SJSA1 (cell line): ENCODE results near the gene EEPD1. TPM values are rescaled to one million over a fixed set of nuclear protein-coding genes. Genes with fewer than 3 reads are reported as not detected.

Experiments
- DNase-seq, 2 experiments: peaks; one replicate each; pipeline ENCODE4 v3.0.0-alpha.2; 2015 to 2020; ENCODE audit warnings: low spot score in 2 of 2, low read depth in 1 of 2
- H3K27ac ChIP-seq: fragments of 250-450 bp; sonication (Bioruptor Pico); 2 replicates; pipeline ENCODE4 v1.5.1; 2020; ENCODE audit warnings: mild to moderate bottlenecking, moderate library complexity
- H3K27me3 ChIP-seq: fragments of 250-450 bp; sonication (Bioruptor Pico); replicated peaks from 2 replicates; pipeline ENCODE4 v1.5.1; 2020; ENCODE audit warnings: mild to moderate bottlenecking, moderate library complexity
- H3K36me3 ChIP-seq: fragments of 250-450 bp; sonication (Bioruptor Pico); 2 replicates; pipeline ENCODE4 v1.5.1; 2020; ENCODE audit warnings: mild to moderate bottlenecking
- H3K4me1 ChIP-seq: fragments of 250-450 bp; sonication (Bioruptor Pico); replicated peaks from 2 replicates; pipeline ENCODE4 v1.6.1; 2021; ENCODE audit warnings: mild to moderate bottlenecking
- H3K4me3 ChIP-seq: fragments of 250-450 bp; sonication (Bioruptor Pico); 2 replicates; pipeline ENCODE4 v1.5.1; 2020; ENCODE audit warnings: mild to moderate bottlenecking
- H3K9me3 ChIP-seq: fragments of 250-450 bp; sonication (Bioruptor Pico); replicated peaks from 2 replicates; pipeline ENCODE4 v1.5.1; 2020; ENCODE audit warnings: mild to moderate bottlenecking
- total RNA-seq: library from RNA; depleted of rRNA; stranded (reverse); fragments of >200 nt; shearing (Covaris generic); gene quantifications from 2 replicates; pipeline ENCODE4 v1.2.3, GENCODE V29; 2014

The EEPD1 gene
- total RNA-seq, 1 experiment from 2014 or later: 12.4 TPM

DNA sequence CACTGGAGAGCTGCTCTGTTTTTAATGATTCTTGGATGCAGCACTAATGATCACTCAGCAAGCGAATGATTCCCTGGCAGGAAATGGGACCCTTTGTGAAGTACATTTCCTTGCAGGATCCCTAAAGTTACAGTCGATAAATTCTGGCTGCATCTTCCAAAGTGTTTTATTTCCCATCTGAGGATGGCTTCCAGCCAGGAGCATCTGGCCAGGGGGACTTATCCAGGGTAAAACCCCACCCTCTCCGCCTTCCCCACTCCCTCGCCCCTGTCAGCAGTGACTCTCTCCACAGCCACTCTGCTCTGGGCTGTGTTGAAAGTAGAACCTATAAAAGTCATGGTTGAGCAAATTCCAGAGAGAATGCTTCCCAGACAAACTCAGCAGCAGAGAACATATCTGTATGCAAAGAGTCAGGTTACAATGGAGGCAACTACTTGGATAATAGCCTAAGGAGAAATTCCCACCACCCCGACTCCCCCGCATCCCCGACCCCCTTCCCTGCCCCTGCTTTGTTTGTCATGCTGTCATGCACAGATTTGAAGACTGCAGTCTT, 125.6 kb downstream of the EEPD1 start:
- H3K9me3 ChIP-seq: no peaks in the 10 kb centered on the region
- H3K4me3 ChIP-seq: no peak overlapping the region
- H3K36me3 ChIP-seq: no peaks in the 10 kb centered on the region
- H3K27ac ChIP-seq: no peak overlapping the region
- peak in 1 of 2 experiments; percentile 9 for DNase-seq
- no peaks in the 10 kb centered on the region for H3K27me3 ChIP-seq
- peaks cover 48% of the 10 kb centered on the region for H3K4me1 ChIP-seq

DNA sequence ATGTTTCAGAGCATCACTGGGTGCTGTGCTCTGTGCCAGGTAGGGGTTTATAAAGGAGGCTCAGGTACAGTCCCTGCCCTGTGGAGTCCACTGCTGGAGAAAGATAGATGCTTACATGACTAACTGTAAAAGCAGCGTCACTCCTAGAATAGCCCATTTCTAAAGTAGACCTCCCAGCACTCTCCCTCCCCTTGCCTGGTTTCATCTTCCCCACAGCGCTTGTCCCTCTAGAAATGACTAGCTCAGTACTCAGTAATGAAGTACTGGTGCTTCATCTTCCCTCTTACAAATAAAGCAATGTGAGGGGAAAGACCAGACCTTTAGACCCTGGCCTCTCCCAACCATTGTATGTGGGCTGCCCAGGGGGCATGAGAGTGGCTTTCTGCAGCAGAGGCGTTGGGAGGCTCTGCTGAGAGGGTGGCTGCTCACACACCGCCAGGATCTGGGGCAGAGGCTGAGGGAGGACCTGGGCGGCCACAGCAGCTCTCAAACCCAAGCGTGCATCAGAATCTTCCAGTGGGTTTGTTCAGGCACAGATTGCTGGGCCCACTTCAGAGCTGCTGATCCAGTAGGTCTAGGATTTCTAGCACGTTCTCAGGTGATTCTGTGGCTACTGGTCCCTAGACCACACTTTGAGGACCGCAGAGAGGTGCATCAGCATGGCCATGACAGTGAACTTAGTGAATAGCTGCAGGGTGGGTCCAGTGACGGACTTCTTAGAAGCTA, 126.3 kb downstream of the EEPD1 start:
- no peaks in the 10 kb centered on the region for H3K27me3 ChIP-seq
- H3K4me3 ChIP-seq: no peak overlapping the region
- H3K4me1 ChIP-seq: peaks cover 48% of the 10 kb centered on the region
- H3K27ac ChIP-seq: no peak overlapping the region
- DNase-seq: peak in 1 of 2 experiments; percentile 44
- H3K9me3 ChIP-seq: no peaks in the 10 kb centered on the region
- H3K36me3 ChIP-seq: no peaks in the 10 kb centered on the region

DNA sequence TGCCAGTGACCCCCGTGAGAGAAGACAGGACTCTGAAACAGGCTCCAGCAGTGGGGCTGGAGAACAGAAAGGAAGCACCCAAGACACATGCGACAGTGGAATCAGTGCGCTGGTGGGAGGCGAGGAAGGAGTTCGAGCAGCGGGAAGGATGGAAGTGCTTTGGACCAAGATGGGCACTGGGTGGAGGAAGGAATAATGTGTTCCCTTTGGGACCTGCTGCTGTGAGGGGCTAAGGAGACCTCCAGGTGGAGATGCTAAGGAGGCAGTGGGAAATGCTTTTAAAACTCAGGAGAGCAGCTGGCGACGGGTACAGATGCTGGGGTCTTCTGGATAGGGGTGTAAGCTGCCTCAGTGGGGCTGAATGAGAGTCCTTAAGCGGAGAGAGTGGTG, 126.9 kb downstream of the EEPD1 start:
- no peak for DNase-seq
- Histone ChIP-seq H3K4me3 (no peak overlapping the region), H3K4me1 (peaks cover 48% of the 10 kb centered on the region), H3K27ac (no peak overlapping the region), H3K36me3 (no peaks in the 10 kb centered on the region), H3K27me3 (no peaks in the 10 kb centered on the region), H3K9me3 (no peaks in the 10 kb centered on the region)

DNA sequence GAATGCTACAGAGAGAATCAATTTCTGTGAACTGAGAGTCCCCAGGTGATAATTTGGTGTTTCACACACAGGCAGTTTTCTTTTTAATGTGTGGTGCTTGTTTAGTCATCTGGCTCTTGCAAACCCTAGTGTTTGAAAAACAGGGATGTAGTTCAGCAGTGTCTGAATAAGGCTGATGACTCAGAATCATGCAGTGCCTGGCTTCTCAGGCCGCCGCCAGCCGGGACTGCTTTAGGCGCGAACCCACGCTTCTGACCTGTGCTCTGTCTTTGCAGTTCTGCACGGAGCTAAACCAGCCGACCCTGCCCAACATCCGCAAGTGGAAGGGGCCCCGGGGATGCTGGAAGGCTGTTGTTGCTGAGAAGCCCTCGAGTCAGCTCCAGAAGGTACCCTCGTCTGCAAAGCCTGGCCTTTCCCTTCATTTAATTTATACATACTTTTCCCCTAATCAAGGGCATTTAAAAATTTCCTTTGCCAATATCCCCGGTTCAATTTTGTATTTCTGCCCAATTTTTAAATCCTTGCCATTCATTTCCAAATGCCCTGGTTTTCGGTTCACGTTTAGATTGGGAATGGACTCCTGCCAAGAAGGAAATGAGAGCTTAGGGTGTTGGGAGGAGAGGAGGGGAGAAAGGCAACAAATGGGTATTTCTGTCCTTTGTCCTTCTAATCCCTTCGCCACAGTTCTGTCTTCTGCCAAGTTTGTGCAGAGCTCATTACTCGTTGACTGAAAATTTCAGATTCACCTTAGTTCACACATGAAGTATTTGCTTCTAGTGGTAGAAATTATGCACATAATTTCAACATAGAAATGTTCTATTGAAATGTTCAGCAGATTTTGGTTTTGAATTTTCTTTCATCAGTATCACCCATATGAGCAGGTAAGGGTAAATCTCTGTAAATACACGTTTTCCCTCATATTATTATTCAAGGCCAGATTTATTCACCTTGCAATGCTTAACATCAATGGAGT, 128.1 kb downstream of the EEPD1 start:
- H3K27ac ChIP-seq: peak overlapping the region; percentile 46
- DNase-seq: peak; percentile 57 to 76
- H3K36me3 ChIP-seq: no peaks in the 10 kb centered on the region
- H3K4me3 ChIP-seq: peak overlapping the region; percentile 3; the same call in 1 of the 2 replicates
- no peaks in the 10 kb centered on the region for H3K9me3 ChIP-seq
- peaks cover 48% of the 10 kb centered on the region for H3K4me1 ChIP-seq
- H3K27me3 ChIP-seq: no peaks in the 10 kb centered on the region

DNA sequence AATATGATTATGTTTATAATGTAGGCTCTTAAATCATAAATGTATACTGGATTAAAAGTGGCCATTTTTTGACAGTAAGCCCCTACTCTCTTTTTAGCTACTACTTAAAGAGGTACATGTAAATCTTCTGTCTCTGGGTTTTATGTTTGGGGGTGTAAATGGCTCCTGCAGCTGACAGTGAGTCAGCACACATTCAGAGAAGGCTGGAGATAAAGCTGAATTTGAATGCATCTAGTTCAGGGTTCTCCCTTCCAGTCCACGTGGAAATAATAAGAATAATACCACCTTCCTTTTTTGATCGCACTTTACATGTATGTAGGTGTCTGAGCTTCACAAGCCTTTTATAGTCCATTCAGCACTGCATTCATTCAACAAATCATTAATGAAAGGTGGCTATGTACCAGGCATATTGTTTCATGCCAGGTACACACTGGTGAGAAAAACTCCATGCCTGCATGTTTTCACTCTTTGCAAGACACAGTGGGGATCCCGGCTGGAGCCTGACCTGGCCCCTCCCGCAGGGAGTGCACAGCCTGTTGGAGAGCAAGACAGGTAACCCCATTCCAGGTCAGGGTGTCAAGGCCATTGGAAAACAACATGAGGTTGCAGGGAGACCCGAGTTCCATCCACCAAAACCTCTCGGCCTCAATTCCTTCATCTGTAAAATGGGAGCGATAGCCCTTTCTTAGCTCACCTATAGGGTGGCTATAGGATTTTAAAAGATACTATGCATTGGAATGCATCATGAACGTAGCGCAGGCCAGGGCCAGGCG, 129.1 kb downstream of the EEPD1 start:
- Histone ChIP-seq H3K27ac (no peak overlapping the region), H3K36me3 (no peaks in the 10 kb centered on the region), H3K27me3 (no peaks in the 10 kb centered on the region), H3K4me1 (peaks cover 38% of the 10 kb centered on the region), H3K9me3 (no peaks in the 10 kb centered on the region), H3K4me3 (no peak overlapping the region)
- DNase-seq: no peak

DNA sequence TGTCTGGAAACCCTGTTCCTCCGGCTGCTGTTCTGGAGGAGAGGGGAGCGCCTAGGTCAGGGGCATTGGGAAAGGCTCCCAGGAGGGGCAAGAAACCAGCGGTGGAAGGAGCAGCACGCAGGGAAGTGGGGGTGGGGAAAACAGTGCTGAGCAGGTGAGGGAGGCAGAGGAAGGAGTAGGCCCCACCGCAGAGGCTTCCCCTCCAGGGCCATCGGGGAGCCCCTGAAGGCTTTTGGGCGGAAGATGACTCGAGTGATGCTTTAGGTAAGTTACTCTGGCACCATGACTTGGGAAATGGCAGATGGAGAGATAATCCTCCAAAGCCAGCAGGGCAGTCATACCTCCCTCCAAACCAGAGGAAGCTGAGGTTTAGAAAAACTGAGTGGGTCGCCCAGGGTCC, 130.1 kb downstream of the EEPD1 start:
- H3K36me3 ChIP-seq: 0 out of 2 replicates have a peak, but pooled peaks cover 2% of the 10 kb centered on the region
- H3K4me1 ChIP-seq: peaks cover 45% of the 10 kb centered on the region
- no peak for DNase-seq
- no peak overlapping the region for H3K27ac ChIP-seq
- H3K9me3 ChIP-seq: no peaks in the 10 kb centered on the region
- no peak overlapping the region for H3K4me3 ChIP-seq
- no peaks in the 10 kb centered on the region for H3K27me3 ChIP-seq

DNA sequence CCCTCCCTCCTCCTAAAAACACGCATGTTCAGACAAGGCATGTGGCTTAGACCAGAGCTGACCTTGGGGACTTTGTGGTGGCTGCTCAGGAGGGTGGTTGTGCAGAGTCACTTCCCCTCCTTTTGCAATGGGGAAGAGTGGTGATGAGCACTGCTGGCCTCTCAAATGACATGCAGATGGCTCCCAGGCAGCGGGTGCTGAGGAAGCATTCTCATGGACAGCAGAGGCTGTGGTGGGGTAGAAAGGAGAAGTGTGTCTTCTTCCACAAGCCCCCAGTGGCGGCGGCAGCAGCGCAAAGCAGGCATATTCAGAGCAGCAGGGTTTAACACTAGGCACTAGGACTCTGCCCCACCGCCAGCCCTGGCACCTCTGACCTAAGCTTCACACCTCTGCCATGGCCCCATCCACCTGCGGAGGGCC, 130.7 kb downstream of the EEPD1 start:
- Histone ChIP-seq H3K9me3 (no peaks in the 10 kb centered on the region), H3K27me3 (no peaks in the 10 kb centered on the region), H3K4me1 (peaks cover 41% of the 10 kb centered on the region), H3K36me3 (0 out of 2 replicates have a peak, but pooled peaks cover 3% of the 10 kb centered on the region), H3K27ac (no peak overlapping the region), H3K4me3 (no peak overlapping the region)
- DNase-seq: no peak

DNA sequence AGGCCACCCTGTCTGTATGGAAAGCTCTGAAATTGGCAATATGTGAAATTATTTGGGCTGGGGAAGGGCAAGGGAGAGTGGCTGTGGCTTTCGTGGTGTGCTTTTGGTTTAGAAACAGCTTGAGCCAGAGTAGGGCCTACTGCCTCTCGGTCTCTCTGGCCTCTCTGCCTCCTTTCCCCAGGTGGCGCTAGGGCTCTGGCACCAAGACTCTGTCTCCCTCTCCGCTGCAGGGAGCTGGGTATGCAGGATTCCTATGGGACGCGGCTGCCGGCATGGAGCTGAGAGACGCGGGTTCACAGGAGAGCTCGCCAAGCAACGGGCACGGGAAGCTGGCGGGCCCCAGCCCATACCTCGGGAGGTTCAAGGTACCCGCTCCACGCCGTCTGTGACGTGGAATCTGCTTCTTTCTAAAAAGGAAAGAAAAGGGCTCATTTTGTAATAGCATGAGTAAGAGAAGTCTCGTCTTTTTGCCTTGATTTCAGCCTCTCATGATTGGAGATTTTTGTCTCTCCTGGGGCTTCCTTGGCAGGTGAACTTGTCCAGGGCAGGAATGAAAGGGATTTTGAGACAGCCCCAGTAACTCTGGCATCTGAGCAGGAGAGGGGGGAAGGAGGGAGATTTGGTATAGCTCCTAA, 131.5 kb downstream of the EEPD1 start:
- H3K27ac ChIP-seq: no peak overlapping the region

DNA sequence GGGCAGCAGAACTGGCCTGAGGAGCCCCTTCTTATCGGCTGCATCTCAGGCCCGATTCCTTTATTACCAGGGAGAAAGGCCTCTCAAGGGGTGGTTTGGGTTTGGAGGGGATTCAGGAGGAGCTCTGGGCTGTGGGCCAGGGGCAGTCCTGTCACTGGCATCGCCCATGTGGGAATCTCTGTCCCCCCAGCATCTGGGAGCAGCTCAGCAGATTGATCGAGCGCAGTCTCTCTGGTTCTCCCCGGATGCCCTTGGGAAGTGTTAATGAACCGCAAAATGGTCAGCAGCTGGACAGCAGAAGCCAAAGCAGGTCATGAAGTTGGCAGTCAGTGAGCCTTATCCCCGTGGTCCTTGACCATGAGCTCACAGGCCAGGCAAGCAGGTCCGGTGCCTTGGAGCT, 132.2 kb downstream of the EEPD1 start:
- Histone ChIP-seq H3K36me3 (0 out of 2 replicates have a peak, but pooled peaks cover 3% of the 10 kb centered on the region), H3K9me3 (no peaks in the 10 kb centered on the region)

More for the DNA sequence above, 131.5 kb downstream of the EEPD1 start:
- Histone ChIP-seq H3K4me1 (peaks cover 34% of the 10 kb centered on the region), H3K27me3 (no peaks in the 10 kb centered on the region), H3K9me3 (no peaks in the 10 kb centered on the region), H3K4me3 (no peak overlapping the region), H3K36me3 (0 out of 2 replicates have a peak, but pooled peaks cover 3% of the 10 kb centered on the region)
- DNase-seq: no peak

DNA sequence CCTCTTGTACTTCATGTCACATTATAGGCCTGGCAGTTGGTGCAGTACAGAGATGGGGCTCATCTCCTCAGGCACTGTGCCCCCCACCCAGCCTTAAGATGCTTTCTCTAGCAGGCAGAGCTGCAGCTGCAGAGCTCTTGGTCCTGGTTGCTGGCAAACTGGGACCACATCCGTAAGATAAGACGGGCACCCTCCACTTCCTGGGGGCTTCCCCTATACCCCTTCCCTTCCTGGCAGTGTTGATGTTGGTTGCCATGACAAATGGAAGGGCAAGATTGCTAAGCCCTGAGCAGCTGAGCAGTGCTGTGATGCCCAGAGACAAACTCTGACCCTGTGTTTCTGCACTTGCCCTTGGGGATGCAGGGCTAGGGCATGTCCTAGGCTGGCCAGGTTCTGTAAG, 133.2 kb downstream of the EEPD1 start:
- Histone ChIP-seq H3K9me3 (no peaks in the 10 kb centered on the region), H3K27ac (no peak overlapping the region), H3K27me3 (no peaks in the 10 kb centered on the region), H3K36me3 (0 out of 2 replicates have a peak, but pooled peaks cover 6% of the 10 kb centered on the region), H3K4me3 (no peak overlapping the region), H3K4me1 (peaks cover 20% of the 10 kb centered on the region)
- DNase-seq: no peak

More for the DNA sequence above, 132.2 kb downstream of the EEPD1 start:
- Histone ChIP-seq H3K27me3 (no peaks in the 10 kb centered on the region), H3K4me1 (peaks cover 27% of the 10 kb centered on the region), H3K27ac (no peak overlapping the region), H3K4me3 (no peak overlapping the region)
- DNase-seq: no peak

DNA sequence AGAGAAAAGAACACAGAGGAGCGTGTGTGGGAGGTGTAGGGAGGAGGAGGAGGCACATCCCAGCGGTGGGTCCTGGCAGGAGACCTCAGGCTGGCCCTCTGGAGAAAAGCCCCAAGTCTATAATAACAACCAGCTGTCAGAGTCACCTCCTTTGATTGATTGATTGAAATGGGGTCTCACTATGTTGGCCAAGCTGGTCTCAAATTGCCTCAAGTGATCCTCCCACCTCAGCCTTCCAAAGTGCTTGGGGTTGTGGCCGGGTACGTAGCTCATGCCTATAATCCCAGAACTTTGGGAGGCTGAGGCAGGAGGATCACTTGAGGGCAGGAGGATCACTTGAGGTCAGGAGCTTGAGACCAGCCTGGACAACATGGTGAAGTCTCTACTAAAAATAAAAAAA, 133.6 kb downstream of the EEPD1 start:
- Histone ChIP-seq H3K4me1 (peaks cover 20% of the 10 kb centered on the region), H3K36me3 (0 out of 2 replicates have a peak, but pooled peaks cover 6% of the 10 kb centered on the region), H3K4me3 (no peak overlapping the region), H3K9me3 (no peaks in the 10 kb centered on the region), H3K27me3 (no peaks in the 10 kb centered on the region), H3K27ac (no peak overlapping the region)
- DNase-seq: no peak

DNA sequence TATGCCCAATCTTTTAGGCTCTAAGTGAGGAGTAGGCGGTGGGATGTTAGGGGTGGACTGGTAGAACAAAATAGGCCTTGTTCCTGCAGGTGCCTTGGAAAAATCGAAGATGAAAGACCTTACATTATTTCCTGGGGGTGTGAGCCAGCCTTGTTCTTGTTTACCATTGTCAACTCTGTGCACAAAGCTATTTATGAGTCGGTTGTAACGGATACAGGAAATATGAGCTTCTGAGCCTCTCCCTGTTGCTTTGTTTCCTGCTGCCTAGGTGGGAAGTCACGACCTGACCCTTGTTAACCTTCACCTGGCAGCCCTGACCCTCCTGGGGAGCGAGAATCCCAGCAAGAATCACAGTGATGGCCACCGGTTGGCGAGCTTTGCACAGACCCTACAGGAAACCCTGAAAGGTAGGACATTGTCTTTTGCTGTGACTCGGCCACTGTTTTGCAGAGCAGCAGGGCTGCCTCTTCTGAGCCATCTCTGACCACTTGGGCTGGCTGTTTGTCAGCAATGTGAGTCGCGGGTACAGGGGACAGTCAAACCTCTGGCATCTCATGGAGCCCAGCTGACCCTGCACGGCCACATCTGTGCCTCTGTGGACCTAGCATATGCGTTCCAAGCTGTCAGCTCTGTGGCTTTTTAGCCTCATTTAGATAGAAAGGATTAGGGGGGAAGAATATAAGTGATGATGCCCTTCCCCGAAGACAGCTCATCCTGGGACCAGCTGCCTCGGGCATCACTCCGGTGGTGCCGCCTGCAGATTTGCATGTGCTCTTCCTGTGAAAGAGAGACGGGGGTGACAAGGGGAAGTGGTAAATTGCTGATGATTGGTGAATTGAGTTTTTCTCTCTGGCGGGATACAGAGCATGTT, 134.6 kb downstream of the EEPD1 start:
- H3K27me3 ChIP-seq: no peaks in the 10 kb centered on the region
- peaks cover 23% of the 10 kb centered on the region for H3K4me1 ChIP-seq
- no peak overlapping the region for H3K4me3 ChIP-seq
- 0 out of 2 replicates have a peak, but pooled peaks cover 6% of the 10 kb centered on the region for H3K36me3 ChIP-seq
- H3K27ac ChIP-seq: no peak overlapping the region
- no peaks in the 10 kb centered on the region for H3K9me3 ChIP-seq
- no peak for DNase-seq
